Smooth muscle cell (in vitro differentiated cells): ENCODE measurements around the gene SEMA4G. TPM values are rescaled to one million over a fixed set of nuclear protein-coding genes. Genes with fewer than 3 reads are reported as not detected.
A peak's percentile ranks its signal among the peaks of the same experiment; 100 is the strongest.

Source experiments
- DNase-seq: peaks from one replicate; lab custom pipeline; 2025; ENCODE audit not compliant: unreplicated experiment; lab: John Stamatoyannopoulos, UW
- H2AFZ ChIP-seq: fragments of 200-600 bp; sonication (generic); 2 replicates; pipeline ENCODE4 v1.6.0; 2016; ENCODE audit warnings: antibody characterized with exemption, low read depth, mild to moderate bottlenecking
- H3F3A ChIP-seq: fragments of 200-600 bp; sonication (generic); 2 replicates; pipeline ENCODE4 v1.6.0; 2017; ENCODE audit warnings: antibody characterized with exemption, low read depth
- H3K27ac ChIP-seq: fragments of 200-600 bp; sonication (generic); 2 replicates; pipeline ENCODE4 v1.5.1; 2016; ENCODE audit warnings: low read depth, mild to moderate bottlenecking
- H3K27me3 ChIP-seq: fragments of 200-600 bp; sonication (generic); 2 replicates; pipeline ENCODE4 v1.6.1; 2016; ENCODE audit warnings: low read depth, mild to moderate bottlenecking
- H3K36me3 ChIP-seq: fragments of 200-600 bp; sonication (generic); 2 replicates; pipeline ENCODE4 v1.5.1; 2016; ENCODE audit warnings: low read depth
- H3K4me1 ChIP-seq: fragments of 200-600 bp; sonication (generic); 2 replicates; pipeline ENCODE4 v1.5.1; 2016; ENCODE audit warnings: low read depth
- H3K4me2 ChIP-seq: fragments of 200-600 bp; sonication (generic); 2 replicates; pipeline ENCODE4 v1.6.0; 2016; ENCODE audit warnings: mild to moderate bottlenecking
- H3K4me3 ChIP-seq: fragments of 200-600 bp; sonication (generic); 2 replicates; pipeline ENCODE4 v1.5.1; 2016; ENCODE audit warnings: mild to moderate bottlenecking
- H3K79me2 ChIP-seq: fragments of 200-600 bp; sonication (generic); 2 replicates; pipeline ENCODE4 v1.6.0; 2016; ENCODE audit warnings: low read depth, mild to moderate bottlenecking
- H3K9ac ChIP-seq: fragments of 200-600 bp; sonication (generic); 2 replicates; pipeline ENCODE4 v1.6.0; 2016; ENCODE audit warnings: low read depth
- H3K9me3 ChIP-seq: fragments of 200-600 bp; sonication (generic); replicated peaks from 2 replicates; pipeline ENCODE4 v1.5.1; 2016; ENCODE audit warnings: low read depth
- H4K20me1 ChIP-seq: fragments of 200-600 bp; sonication (generic); 2 replicates; pipeline ENCODE4 v1.6.0; 2016; ENCODE audit warnings: low read depth
- WGBS: methylation state at CpG from one replicate; pipeline ENCODE4 v1.1.7; 2016; ENCODE audit warnings: low lambda C conversion rate; 5-methylcytosine and 5-hydroxymethylcytosine counted together
- polyA plus RNA-seq: library from polyadenylated mRNA; unstranded; fragments of >200 nt; fragmentation: Nextera tagmentation; extraction: Ambion mirVana; gene quantifications from 2 replicates; pipeline ENCODE4 v1.2.1, GENCODE V29; 2016
- total RNA-seq: library from RNA; depleted of rRNA; stranded (reverse); fragments of >200 nt; gene quantifications from 2 replicates; pipeline ENCODE4 v1.2.3, GENCODE V29; 2014
- TF ChIP-seq, protein P1 (sequence below): fragments of 200-600 bp; sonication (generic); IDR thresholded peaks from 2 replicates; pipeline ENCODE4 v1.5.1; 2017; ENCODE audit warnings: borderline replicate concordance, mild to moderate bottlenecking, antibody characterized with exemption; ENCODE audit not compliant: insufficient read depth, poor library complexity, severe bottlenecking

Gene SEMA4G
- total and polyA plus RNA-seq, 2 experiments from 2014 or later = 4.2 to 7.1 TPM

DNA sequence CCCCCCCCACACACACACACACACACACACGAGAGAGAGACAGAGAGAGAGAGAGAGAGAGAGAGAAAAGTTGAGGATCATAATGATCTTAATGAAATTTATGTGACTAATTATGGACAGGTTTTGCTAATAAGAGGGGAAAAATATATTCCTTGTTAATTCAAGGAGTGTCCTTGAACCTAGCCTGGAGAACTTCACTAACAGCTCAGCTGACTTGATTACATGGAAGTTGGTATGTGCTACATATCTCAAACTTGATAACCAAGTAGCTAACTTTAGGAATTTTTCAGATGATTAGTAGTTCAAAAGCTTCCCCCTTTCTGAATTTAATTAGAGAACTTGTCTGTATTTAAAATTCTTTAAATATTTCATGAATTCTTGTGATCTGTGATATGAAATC is 41.3 kb upstream of the SEMA4G start:
- Histone ChIP-seq H3K27ac (no peak overlapping the region), H3F3A (no peaks in the 10 kb centered on the region), H3K36me3 (peaks cover 43% of the 10 kb centered on the region), H3K27me3 (no peaks in the 10 kb centered on the region), H3K4me2 (no peak overlapping the region), H3K9ac (no peak overlapping the region), H2AFZ (no peak overlapping the region), H3K9me3 (no peaks in the 10 kb centered on the region), H3K4me3 (no peak overlapping the region), H3K79me2 (peaks cover 5% of the 10 kb centered on the region), H4K20me1 (peaks cover 9% of the 10 kb centered on the region), H3K4me1 (no peaks in the 10 kb centered on the region)
- WGBS = 14% methylated on average over 1 of the region's 1 CpG
- TF ChIP-seq, protein P1, sequence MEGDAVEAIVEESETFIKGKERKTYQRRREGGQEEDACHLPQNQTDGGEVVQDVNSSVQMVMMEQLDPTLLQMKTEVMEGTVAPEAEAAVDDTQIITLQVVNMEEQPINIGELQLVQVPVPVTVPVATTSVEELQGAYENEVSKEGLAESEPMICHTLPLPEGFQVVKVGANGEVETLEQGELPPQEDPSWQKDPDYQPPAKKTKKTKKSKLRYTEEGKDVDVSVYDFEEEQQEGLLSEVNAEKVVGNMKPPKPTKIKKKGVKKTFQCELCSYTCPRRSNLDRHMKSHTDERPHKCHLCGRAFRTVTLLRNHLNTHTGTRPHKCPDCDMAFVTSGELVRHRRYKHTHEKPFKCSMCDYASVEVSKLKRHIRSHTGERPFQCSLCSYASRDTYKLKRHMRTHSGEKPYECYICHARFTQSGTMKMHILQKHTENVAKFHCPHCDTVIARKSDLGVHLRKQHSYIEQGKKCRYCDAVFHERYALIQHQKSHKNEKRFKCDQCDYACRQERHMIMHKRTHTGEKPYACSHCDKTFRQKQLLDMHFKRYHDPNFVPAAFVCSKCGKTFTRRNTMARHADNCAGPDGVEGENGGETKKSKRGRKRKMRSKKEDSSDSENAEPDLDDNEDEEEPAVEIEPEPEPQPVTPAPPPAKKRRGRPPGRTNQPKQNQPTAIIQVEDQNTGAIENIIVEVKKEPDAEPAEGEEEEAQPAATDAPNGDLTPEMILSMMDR = no peak
- DNase-seq = no peak

DNA sequence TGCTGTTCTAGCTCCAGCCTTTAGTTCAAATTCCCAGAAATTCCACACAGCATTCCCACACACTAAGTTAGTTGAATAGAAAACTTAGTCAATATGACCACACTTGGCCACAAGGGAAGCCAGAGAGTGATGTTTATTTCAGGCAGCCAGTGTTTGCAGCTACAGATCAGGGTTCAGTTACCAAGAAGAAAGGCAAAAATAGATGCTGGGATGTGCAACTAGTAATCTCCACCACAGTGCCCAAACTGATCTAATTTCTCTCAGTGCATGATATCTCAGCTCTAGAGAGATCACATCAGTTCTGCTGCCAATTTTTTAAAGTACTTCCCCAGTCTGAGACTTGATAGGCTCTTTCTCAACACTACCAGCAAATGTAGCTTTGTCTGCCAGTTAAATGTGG is 38.9 kb upstream of the SEMA4G start:
- TF ChIP-seq, protein P1 = no peak
- Histone ChIP-seq H3K9ac (no peak overlapping the region), H3K9me3 (no peaks in the 10 kb centered on the region), H3K4me2 (no peak overlapping the region), H3K4me3 (no peak overlapping the region), H3F3A (no peaks in the 10 kb centered on the region), H3K27ac (no peak overlapping the region), H3K79me2 (peaks cover under 1% of the 10 kb centered on the region), H3K36me3 (peaks cover 41% of the 10 kb centered on the region), H3K4me1 (no peaks in the 10 kb centered on the region), H3K27me3 (no peaks in the 10 kb centered on the region), H4K20me1 (peaks cover 9% of the 10 kb centered on the region), H2AFZ (no peak overlapping the region)
- DNase-seq = no peak

DNA sequence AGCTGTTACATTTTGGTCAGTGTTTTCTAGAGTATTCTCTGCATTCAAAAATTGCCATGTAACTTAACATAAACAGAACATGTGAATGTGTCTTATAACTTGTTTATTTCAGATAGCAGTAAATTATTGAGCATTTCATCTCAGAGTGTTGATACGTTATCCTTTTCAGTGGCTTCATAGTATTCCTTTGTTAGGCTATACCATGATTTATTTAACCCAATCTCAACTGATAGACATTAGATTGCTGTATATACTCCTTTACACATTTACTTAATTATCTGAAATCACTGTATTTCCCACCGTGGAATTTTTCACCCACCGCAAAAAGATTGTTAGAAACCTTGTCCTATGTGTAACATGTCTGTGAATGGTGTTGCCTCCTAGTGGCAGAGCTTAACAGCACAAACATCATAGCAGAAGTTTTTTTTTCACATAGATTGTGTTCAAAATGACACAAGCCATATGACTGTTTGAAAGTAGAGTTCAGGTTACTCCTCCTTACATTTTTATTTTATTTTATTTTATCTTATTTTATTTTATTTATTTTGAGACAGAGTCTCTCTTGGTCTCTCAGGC is 35.1 kb upstream of the SEMA4G start:
- no peak overlapping the region for H3K4me3 ChIP-seq
- H3K27me3 ChIP-seq = no peaks in the 10 kb centered on the region
- peaks cover 38% of the 10 kb centered on the region for H3K36me3 ChIP-seq
- H4K20me1 ChIP-seq = no peaks in the 10 kb centered on the region
- H3K4me2 ChIP-seq = no peak overlapping the region
- no peaks in the 10 kb centered on the region for H3F3A ChIP-seq
- 93% methylated on average over 3 of the region's 3 CpGs for WGBS
- H3K27ac ChIP-seq = no peak overlapping the region
- H3K9ac ChIP-seq = no peak overlapping the region
- DNase-seq = no peak
- TF ChIP-seq, protein P1 = peak; percentile 26
- no peaks in the 10 kb centered on the region for H3K4me1 ChIP-seq
- H2AFZ ChIP-seq = no peak overlapping the region
- H3K9me3 ChIP-seq = no peaks in the 10 kb centered on the region
- H3K79me2 ChIP-seq = no peaks in the 10 kb centered on the region

DNA sequence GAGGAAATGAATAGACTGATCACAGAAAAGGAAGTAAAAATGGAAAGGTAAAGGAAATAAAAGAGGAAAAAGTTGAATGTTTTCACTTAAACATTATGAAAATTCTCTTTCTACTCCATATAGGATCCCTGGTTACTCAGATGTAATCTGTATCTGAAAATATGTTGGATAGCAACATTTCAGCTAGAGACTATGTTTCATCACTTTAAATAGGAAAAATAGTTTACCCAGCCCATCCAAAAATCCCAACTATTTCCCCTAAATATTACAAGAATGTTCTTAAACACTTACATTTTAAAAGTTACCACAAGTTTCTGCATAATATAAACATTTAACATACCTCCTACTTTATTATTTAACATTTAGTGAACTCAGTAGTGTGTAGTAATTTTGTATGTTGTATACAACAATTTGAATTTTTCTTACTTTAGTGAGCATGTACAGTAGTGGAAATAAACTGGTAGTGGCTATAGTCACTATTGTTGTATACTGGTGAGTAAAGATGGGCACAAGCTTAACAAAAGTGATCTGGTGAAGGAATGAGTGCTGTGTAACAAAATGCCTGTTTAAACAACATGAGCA is 29.4 kb upstream of the SEMA4G start:
- H3K36me3 ChIP-seq = peaks cover 36% of the 10 kb centered on the region
- H3K9ac ChIP-seq = no peak overlapping the region
- no peak overlapping the region for H3K4me2 ChIP-seq
- H2AFZ ChIP-seq = no peak overlapping the region
- H3K79me2 ChIP-seq = no peaks in the 10 kb centered on the region
- no peaks in the 10 kb centered on the region for H3K4me1 ChIP-seq
- H3K4me3 ChIP-seq = no peak overlapping the region
- H3K27me3 ChIP-seq = no peaks in the 10 kb centered on the region
- TF ChIP-seq, protein P1 = no peak
- DNase-seq = no peak
- H3K9me3 ChIP-seq = no peaks in the 10 kb centered on the region
- H4K20me1 ChIP-seq = no peaks in the 10 kb centered on the region
- H3K27ac ChIP-seq = no peak overlapping the region
- H3F3A ChIP-seq = no peaks in the 10 kb centered on the region
